Activated CD4-positive, alpha-beta memory T cell treated with anti-CD3 and anti-CD28 coated beads, Interleukin-2, amount 10 ng/mL, durations not matched to agents 7 days and 5 days (primary cell): ENCODE results near the gene CRTC1. TPM values are rescaled to one million over a fixed set of nuclear protein-coding genes. Genes with fewer than 3 reads are reported as not detected.

Experiments
- CTCF ChIA-PET: fragments of 350-600 bp; sonication (Branson Sonifier 250); formaldehyde crosslinking; loops from one replicate; lab custom pipeline; 2021; ENCODE audit warnings: antibody characterized with exemption, inconsistent platforms; lab: Charles Lee
- POLR2A ChIA-PET: fragments of 350-600 bp; sonication (Branson Sonifier 250); formaldehyde crosslinking; loops from one replicate; lab custom pipeline; 2021; ENCODE audit warnings: antibody characterized with exemption; lab: Charles Lee
- DNase-seq: peaks from one replicate; pipeline ENCODE4 v3.0.0-alpha.2; 2020
- H3K27ac Mint-ChIP-seq: one replicate; pipeline ENCODE4 v1.8.0; 2021; ENCODE audit warnings: mild to moderate bottlenecking, mixed read lengths
- H3K27me3 Mint-ChIP-seq: one replicate; pipeline ENCODE4 v1.8.0; 2021; ENCODE audit warnings: mixed read lengths
- H3K36me3 Mint-ChIP-seq: one replicate; pipeline ENCODE4 v1.8.0; 2021; ENCODE audit warnings: low read depth, mixed read lengths
- H3K4me1 Mint-ChIP-seq: one replicate; pipeline ENCODE4 v1.8.0; 2021; ENCODE audit warnings: mixed read lengths
- H3K4me3 Mint-ChIP-seq: one replicate; pipeline ENCODE4 v1.8.0; 2021; ENCODE audit warnings: mild to moderate bottlenecking, mixed read lengths
- H3K9me3 Mint-ChIP-seq: one replicate; pipeline ENCODE4 v1.8.0; 2021; ENCODE audit warnings: mixed read lengths
- total RNA-seq, 2 experiments: library from RNA; stranded (reverse); gene quantifications; one replicate each; pipeline ENCODE4 v1.2.3, GENCODE V29; 2021

CRTC1 gene
- total RNA-seq, 2 experiments from 2014 or later: 5.3 TPM

DNA sequence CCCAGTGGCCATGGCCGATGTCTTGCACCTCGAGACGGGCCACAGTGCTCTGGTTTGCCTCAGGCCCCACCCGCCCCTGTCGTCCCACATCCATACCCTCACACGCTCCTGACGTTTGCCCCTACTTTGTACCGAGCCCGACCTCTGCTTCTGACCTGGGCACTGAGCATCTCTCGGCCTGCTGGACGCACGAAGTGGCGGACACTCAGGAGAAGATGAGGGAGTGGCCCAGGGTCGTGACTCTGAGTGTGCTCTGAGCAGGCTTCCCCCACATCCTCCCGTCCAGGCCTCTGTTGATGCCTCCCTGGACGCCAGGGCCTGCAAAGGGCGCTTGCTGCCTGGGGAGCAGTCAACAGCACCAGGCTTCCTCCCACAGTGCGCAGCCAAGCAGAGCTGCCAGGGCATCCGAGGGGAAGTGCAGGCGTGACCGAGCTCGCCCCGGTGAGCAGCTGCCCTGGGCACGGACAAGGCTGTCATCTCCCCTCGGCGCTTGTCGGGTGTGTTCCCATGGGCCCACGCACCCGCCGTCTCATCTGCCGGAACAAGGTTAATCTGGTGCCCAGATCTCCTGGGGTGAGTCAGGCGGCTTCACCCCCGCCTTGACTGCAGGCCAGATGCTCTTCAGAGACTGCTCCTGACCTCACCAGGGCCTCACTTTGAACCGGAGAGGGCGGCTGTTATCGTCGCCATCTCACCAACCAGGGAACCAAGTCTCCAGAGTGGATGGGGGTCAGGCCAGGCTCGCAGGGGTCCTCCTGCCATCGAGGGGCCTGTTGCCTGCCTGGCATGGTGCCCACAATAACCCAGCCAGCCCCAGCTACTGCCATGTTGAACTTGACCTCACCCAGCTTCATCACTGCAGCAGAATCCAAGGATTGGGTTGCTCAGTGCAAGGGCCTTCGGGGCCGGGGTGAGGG is 80.5 kb downstream of the CRTC1 start:
- DNase-seq: no peak
- Mint-ChIP-seq H3K4me3 (no peak overlapping the region), H3K9me3 (no peaks in the 10 kb centered on the region), H3K36me3 (no peaks in the 10 kb centered on the region), H3K27ac (no peak overlapping the region), H3K4me1 (no peaks in the 10 kb centered on the region), H3K27me3 (no peaks in the 10 kb centered on the region)
- ChIA-PET CTCF (no interaction called here), POLR2A (interaction anchor here (0.8 kb wide), 1 partner anchor 68 kb away, joined by 3 read pairs; the partner anchor contains the start of gene UPF1)

- Mint-ChIP-seq H3K27me3 (no peaks in the 10 kb centered on the region), H3K36me3 (no peaks in the 10 kb centered on the region), H3K27ac (no peak overlapping the region), H3K4me3 (no peak overlapping the region), H3K4me1 (no peaks in the 10 kb centered on the region), H3K9me3 (no peaks in the 10 kb centered on the region)
- ChIA-PET CTCF (no interaction called here), POLR2A (interaction anchor here (0.8 kb wide), 1 partner anchor 67 kb away, joined by 3 read pairs; the partner anchor contains the start of gene UPF1)
- DNase-seq: no peak
Measured at GRCh38 chr19:18764591-18765051, 81.1 kb downstream of the CRTC1 start.

DNA sequence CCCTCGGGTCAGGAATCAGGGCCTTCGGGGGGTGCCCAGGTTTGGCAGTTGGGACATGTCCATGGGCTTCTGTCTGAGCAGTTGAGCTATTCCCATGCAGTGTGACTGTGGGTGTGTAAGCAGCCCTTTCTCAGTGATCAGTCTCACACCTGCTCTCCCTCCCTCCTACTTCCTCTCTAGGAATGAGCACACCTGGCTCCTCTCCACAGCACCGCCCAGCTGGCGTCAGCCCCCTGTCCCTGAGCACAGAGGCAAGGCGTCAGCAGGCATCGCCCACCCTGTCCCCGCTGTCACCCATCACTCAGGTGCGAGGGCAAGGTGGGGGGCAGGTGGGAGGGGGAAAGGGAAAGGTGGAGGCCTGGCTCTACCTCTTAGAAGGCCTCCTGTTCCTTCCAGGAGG is 81.7 kb downstream of the CRTC1 start:
- no peak for DNase-seq
- Mint-ChIP-seq H3K27ac (no peak overlapping the region), H3K4me3 (no peak overlapping the region), H3K9me3 (no peaks in the 10 kb centered on the region), H3K36me3 (no peaks in the 10 kb centered on the region), H3K27me3 (no peaks in the 10 kb centered on the region), H3K4me1 (no peaks in the 10 kb centered on the region)
- POLR2A ChIA-PET: interaction anchor here (0.6 kb wide), 1 partner anchor 358 kb away, joined by 3 read pairs; no protein-coding TSS in a partner anchor
- CTCF ChIA-PET: no interaction called here

DNA sequence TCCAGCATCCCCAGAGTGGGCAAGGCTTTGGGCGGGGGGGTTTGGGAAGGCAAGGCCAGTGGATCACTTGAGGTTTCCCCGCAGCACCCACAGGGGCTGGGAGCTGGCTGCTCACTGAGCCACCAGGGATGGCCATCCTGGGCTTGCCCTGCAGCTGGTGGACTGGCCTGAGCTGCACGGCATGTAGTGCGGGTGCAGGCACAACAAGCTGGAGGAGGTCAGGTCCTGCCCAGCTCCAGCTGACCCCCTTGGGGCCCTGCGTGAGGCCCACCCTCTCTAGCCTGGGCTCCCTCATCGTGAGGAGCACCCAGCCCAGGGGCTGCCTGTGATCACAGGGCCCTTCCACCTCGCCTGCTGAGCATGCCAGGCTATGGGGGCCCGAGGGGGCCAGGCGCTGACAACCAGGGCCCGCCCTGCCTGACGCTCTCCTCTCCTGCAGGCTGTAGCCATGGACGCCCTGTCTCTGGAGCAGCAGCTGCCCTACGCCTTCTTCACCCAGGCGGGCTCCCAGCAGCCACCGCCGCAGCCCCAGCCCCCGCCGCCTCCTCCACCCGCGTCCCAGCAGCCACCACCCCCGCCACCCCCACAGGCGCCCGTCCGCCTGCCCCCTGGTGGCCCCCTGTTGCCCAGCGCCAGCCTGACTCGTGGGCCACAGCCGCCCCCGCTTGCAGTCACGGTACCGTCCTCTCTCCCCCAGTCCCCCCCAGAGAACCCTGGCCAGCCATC is 84.7 kb downstream of the CRTC1 start:
- Mint-ChIP-seq H3K4me1 (no peaks in the 10 kb centered on the region), H3K4me3 (no peak overlapping the region), H3K36me3 (no peaks in the 10 kb centered on the region), H3K9me3 (no peaks in the 10 kb centered on the region), H3K27me3 (no peaks in the 10 kb centered on the region), H3K27ac (no peak overlapping the region)
- CTCF ChIA-PET: no interaction called here
- DNase-seq: no peak
- POLR2A ChIA-PET: no interaction called here

DNA sequence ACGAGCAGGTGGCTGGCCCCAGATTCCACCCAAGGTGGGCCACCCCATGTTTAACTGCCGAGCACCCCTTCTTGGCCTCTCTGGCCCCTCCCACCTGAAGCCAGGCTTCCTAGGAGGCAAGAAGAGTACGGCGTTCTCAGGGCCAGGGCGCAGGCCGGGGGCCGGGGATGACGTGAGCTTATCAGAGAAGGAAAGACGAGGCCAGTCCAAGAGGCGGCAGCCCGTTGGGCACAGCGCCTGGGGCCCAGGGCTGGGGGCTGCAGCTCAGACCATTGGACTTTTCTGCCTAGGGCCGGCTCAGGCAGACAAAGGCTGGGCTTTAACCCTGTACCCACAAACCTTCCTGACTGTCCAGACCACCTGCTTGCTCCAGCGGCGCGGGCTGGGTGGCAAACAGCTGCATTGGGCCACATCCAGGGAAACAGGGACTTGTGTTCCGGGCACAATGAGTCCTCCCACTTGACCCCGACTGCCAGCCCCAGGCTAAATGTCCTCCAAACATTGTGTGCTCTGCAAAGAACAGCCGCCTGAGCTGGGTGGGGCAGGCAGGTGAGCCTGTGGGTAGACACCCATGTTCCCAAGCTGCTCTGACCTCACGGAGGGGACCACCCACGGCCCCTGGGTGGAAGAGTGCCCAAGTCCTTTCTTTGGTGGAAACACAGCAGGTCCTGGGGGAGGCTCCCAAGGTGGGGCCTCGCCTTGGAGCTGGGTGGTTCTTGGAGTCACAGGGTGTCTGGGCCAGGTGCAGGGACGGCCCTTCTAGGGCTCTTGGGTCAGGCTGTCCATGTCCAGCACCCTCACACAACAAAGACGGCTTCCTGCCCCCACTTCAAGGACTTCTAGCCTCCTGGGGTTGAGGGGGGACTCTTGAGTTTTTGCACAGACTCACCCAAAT is 85.8 kb downstream of the CRTC1 start:
- ChIA-PET POLR2A (no interaction called here), CTCF (no interaction called here)
- H3K4me1 Mint-ChIP-seq: no peaks in the 10 kb centered on the region
- no peaks in the 10 kb centered on the region for H3K9me3 Mint-ChIP-seq
- no peaks in the 10 kb centered on the region for H3K36me3 Mint-ChIP-seq
- H3K27me3 Mint-ChIP-seq: no peaks in the 10 kb centered on the region
- no peak overlapping the region for H3K27ac Mint-ChIP-seq
- no peak overlapping the region for H3K4me3 Mint-ChIP-seq
- DNase-seq: no peak

DNA sequence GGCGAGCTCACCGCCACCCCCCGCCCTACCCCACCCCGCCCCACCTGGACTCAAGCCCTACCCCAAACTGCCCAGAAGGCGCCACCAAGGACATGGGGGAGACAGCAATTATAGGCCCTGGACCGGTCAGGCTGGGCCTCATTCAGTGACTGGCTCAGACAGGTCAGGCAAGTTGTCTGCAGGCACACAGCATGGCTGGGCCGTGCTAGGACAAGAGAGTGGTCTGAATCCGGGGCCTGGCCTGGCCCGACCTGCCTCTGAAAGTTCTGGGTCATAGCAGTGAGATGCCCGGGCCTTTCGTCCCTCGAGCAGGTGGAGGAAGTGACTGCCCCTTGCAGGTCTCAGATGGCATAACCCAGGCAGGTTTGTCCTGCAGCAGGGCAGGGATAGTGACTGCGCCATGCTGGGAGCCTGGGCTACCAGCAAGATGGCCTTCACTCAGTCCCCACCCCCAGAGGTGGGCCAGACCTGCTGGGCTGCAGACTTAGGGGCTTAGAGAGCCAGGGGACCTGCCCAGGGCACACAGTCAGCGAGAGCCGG is 86.6 kb downstream of the CRTC1 start:
- Mint-ChIP-seq H3K36me3 (no peaks in the 10 kb centered on the region), H3K27me3 (no peaks in the 10 kb centered on the region), H3K4me1 (no peaks in the 10 kb centered on the region), H3K27ac (no peak overlapping the region), H3K4me3 (no peak overlapping the region), H3K9me3 (no peaks in the 10 kb centered on the region)
- ChIA-PET POLR2A (no interaction called here), CTCF (no interaction called here)
- DNase-seq: no peak

DNA sequence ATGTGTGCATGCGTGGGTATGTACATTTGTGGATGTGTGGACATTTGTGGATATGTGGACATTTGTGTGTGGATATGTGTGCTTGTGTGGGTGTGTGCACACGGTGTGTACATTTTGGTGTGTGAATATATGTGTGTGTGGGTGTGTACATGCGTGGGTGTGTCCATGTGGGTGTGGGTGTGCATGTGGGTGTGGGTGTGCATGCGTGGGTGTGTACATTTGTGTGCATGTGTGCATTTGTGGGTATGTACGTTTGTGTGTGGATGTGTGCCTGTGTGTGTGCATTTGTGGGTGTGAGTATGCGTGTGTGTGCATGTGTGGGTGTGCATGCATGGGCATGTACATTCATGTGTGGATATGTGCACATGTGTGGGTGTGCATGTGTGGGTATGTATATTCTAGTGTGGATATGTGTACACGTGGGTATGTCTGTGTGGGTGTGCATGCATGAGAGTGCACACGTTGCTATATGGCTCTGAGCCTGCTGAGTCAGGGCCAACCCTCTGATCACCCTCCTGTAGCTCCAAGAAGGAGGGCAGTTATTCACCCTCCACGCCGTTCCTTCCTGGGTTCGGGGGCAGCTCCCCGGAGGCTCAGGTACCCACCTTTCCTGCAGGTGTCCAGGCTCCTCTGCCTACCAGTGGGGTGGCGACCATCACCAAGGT is 87.3 kb downstream of the CRTC1 start:
- no peaks in the 10 kb centered on the region for H3K27me3 Mint-ChIP-seq
- DNase-seq: no peak
- H3K4me1 Mint-ChIP-seq: no peaks in the 10 kb centered on the region
- ChIA-PET POLR2A (no interaction called here), CTCF (interaction anchor here (0.8 kb wide), 1 partner anchor 76 kb away, joined by 3 read pairs; no protein-coding TSS in a partner anchor)
- no peaks in the 10 kb centered on the region for H3K36me3 Mint-ChIP-seq
- H3K4me3 Mint-ChIP-seq: no peak overlapping the region
- no peak overlapping the region for H3K27ac Mint-ChIP-seq
- H3K9me3 Mint-ChIP-seq: no peaks in the 10 kb centered on the region

- Mint-ChIP-seq H3K9me3 (no peaks in the 10 kb centered on the region), H3K36me3 (no peaks in the 10 kb centered on the region), H3K27ac (no peak overlapping the region), H3K4me3 (no peak overlapping the region), H3K4me1 (no peaks in the 10 kb centered on the region), H3K27me3 (no peaks in the 10 kb centered on the region)
- no peak for DNase-seq
- POLR2A ChIA-PET: no interaction called here
- CTCF ChIA-PET: interaction anchor here (0.8 kb wide), 1 partner anchor 75 kb away, joined by 3 read pairs; no protein-coding TSS in a partner anchor
Measured at GRCh38 chr19:18771328-18772242, 88.1 kb downstream of the CRTC1 start.

GRCh38 chr19:18772620-18773587 is 89.4 kb downstream of the CRTC1 start:
- POLR2A ChIA-PET: no interaction called here
- Mint-ChIP-seq H3K36me3 (no peaks in the 10 kb centered on the region), H3K4me3 (no peak overlapping the region), H3K9me3 (no peaks in the 10 kb centered on the region), H3K27ac (no peak overlapping the region), H3K4me1 (no peaks in the 10 kb centered on the region), H3K27me3 (no peaks in the 10 kb centered on the region)
- CTCF ChIA-PET: interaction anchor here (0.6 kb wide), 1 partner anchor 79 kb away, joined by 5 read pairs; no protein-coding TSS in a partner anchor
- DNase-seq: no peak

- Mint-ChIP-seq H3K9me3 (no peaks in the 10 kb centered on the region), H3K36me3 (no peaks in the 10 kb centered on the region), H3K4me1 (no peaks in the 10 kb centered on the region), H3K27ac (no peak overlapping the region), H3K27me3 (no peaks in the 10 kb centered on the region), H3K4me3 (no peak overlapping the region)
- no peak for DNase-seq
- CTCF ChIA-PET: no interaction called here
- POLR2A ChIA-PET: no interaction called here
Measured at GRCh38 chr19:18773682-18774081, 90.2 kb downstream of the CRTC1 start.
